Cerebellar cortex (tissue), 1 donor: ENCODE data around the gene SPACA4.

Source experiments
- DNase-seq: peaks from one replicate; pipeline ENCODE4 v3.0.0-alpha.2; 2015; ENCODE audit warnings: low spot score

Gene SPACA4

DNA sequence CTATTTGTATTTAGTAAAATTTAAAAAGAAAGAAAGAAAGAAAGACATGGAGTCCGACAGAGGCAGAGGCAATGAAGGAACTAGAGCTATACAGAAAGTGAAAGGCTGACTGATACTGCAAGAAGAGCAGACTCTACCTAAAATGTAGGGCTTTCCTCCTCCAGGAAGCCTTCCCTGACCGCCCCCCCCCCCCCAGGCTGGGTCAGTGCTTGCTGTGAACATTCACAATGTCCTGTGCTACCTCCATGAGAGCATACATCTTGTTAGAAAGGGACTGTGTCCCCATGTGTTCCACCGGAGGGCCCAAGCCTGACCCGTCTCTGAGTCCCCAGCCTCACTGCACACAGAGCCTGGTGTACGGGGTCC, 45.1 kb downstream of the SPACA4 start:
- no peak for DNase-seq

- DNase-seq, result no peak
These were observed 47.9 kb downstream of the SPACA4 start for GRCh38 chr19:48654299-48655059.

DNA sequence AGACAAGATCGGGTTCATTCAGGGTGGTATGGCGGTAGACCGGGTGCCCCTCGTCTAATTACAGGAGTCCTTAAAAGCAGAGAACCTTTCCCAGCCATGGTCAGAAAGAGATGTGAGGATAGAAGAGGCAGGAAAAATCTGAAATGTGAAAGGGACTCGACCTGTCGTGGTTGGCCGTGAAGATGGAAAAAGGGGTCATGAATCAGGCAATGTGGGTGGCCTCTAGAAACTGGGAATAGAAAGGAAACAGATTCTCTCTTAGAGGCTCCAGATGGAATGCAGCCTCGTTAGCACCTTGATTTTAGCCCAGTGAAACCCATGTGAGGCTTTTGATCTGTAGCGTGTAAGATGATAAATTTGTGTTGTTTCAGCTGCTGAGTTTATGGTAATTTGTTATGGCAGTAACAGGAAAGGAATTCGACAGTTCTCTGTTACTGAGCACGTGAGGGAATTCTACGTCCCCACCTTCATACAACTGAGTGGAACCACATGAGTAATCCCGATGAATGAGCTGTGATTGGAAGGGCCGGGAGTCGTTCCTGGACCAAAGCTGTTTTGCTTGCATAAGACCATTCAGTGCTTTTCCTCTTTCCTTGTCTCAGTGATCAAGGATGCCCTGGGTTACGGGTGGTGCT, 50.4 kb downstream of the SPACA4 start:
- peak; percentile 36 for DNase-seq
